ENCODE data around the gene EXOC6B. TPM values are rescaled to one million over a fixed set of nuclear protein-coding genes. Genes with fewer than 3 reads are reported as not detected.

EXOC6B gene
- total RNA-seq, 4 donors from 2014 or later: 22.6 to 47.3 (median 32.5) TPM

- no peaks in the 10 kb centered on the region for H3K36me3 ChIP-seq
- H3K4me1 ChIP-seq: peaks cover 44 to 65% of the 10 kb centered on the region in 2 donors
- 60 to 65% methylated on average over 7 of the region's 7 CpGs for WGBS, 2 donors
- no peak for DNase-seq
- TF ChIP-seq CTCF (IDR thresholded peaks at IDR 0.05) (no peak), POLR2A (IDR thresholded peaks at IDR 0.05) (no peak)
- no peak overlapping the region for H3K4me3 ChIP-seq (replicated peaks in 1 of 3)
- H3K27me3 ChIP-seq: no peaks in the 10 kb centered on the region
- intact Hi-C loops (cut with DNase I): loop anchor here (10.0 kb wide), 2 partner anchors 522 to 582 kb away; no protein-coding TSS in a partner anchor
- H3K9me3 ChIP-seq: no peaks in the 10 kb centered on the region
- peak overlapping the region; percentile 15 to 93 (median 91) for H3K27ac ChIP-seq
Measured at GRCh38 chr2:72136933-72137497, 688.8 kb downstream of the EXOC6B start.

GRCh38 chr2:72136331-72136730 is 689.5 kb downstream of the EXOC6B start:
- Histone ChIP-seq H3K36me3 (peaks cover 0 to 4% of the 10 kb centered on the region in 2 donors), H3K4me3 (replicated peaks in 1 of 3) (no peak overlapping the region), H3K27ac (peak overlapping the region in 2 of 3 donors; percentile 91 to 93), H3K4me1 (peaks cover 44 to 58% of the 10 kb centered on the region in 2 donors), H3K9me3 (no peaks in the 10 kb centered on the region), H3K27me3 (no peaks in the 10 kb centered on the region)
- peak; percentile 75 to 78 for DNase-seq
- intact Hi-C loops (cut with DNase I): loop anchor here (10.0 kb wide), 2 partner anchors 522 to 582 kb away; no protein-coding TSS in a partner anchor
- 46 to 47% methylated on average over 10 of the region's 10 CpGs for WGBS, 2 donors
- TF ChIP-seq CTCF (IDR thresholded peaks at IDR 0.05) (no peak), POLR2A (IDR thresholded peaks at IDR 0.05) (no peak)

- Histone ChIP-seq H3K4me3 (replicated peaks in 1 of 3) (no peak overlapping the region), H3K27me3 (no peaks in the 10 kb centered on the region), H3K9me3 (no peaks in the 10 kb centered on the region), H3K36me3 (peaks cover 0 to 4% of the 10 kb centered on the region in 2 donors), H3K4me1 (peaks cover 44 to 56% of the 10 kb centered on the region in 2 donors), H3K27ac (peak overlapping the region in 2 of 3 donors; percentile 45 to 52)
- no peak for DNase-seq
- intact Hi-C loops (cut with DNase I): loop anchor here (10.0 kb wide), 2 partner anchors 521 to 581 kb away; no protein-coding TSS in a partner anchor
- TF ChIP-seq POLR2A (IDR thresholded peaks at IDR 0.05): no peak
- TF ChIP-seq CTCF (IDR thresholded peaks at IDR 0.05): no peak
- 55 to 66% methylated on average over 8 of the region's 8 CpGs for WGBS, 2 donors
Measured at GRCh38 chr2:72135921-72136320, 689.9 kb downstream of the EXOC6B start.

- H3K36me3 ChIP-seq: peaks cover 0 to 4% of the 10 kb centered on the region in 2 donors
- peaks cover 45 to 52% of the 10 kb centered on the region in 2 donors for H3K4me1 ChIP-seq
- H3K27ac ChIP-seq: peak overlapping the region in 1 of 3 donors; percentile 52
- no peak overlapping the region for H3K4me3 ChIP-seq (replicated peaks in 1 of 3)
- no peaks in the 10 kb centered on the region for H3K9me3 ChIP-seq
- no peak for DNase-seq
- 85 to 89% methylated on average over 15 to 19 of the region's 19 CpGs for WGBS, 2 donors
- intact Hi-C loops (cut with DNase I): loop anchor here (10.0 kb wide), 2 partner anchors 520 to 580 kb away; no protein-coding TSS in a partner anchor
- TF ChIP-seq CTCF (IDR thresholded peaks at IDR 0.05) (no peak), POLR2A (IDR thresholded peaks at IDR 0.05) (no peak)
- H3K27me3 ChIP-seq: no peaks in the 10 kb centered on the region
Measured at GRCh38 chr2:72134997-72135800, 690.6 kb downstream of the EXOC6B start.
